ENCODE data around the gene SELENOH.

Gene SELENOH

DNA sequence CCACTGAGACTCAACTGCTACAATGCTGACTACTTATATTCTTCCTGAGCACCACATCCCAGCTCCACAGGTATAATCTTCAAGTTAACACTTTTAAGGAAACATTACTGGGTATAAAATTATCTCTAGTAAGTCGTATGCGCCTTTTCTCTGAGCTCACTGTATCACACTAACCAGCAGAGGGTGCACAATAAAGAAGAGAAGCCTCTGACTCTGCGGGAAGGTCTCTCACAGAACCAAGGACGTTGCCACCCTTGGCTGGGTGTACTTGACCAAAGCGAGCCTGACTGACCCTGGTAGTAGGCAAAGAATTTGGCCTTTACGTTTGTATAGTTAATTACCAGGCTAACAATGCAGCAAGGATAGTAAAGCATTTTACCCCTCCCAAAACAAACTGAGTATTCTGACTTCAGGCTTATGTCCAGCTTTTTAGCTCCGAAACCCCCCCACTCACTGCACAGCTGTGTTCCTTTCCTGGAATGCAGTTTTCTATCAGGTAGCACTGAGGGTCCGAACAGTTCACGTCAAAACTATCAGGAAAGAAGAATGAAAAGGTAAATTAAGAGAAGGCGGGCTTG is 10.5 kb downstream of the SELENOH start, which contains the start of gene BTBD18:
BTBD18 (minus strand) TSS at position 144 of the 578 bp plus-strand sequence. CDS start 631 bp downstream, outside the sequence.
- Histone ChIP-seq H3K4me3 (ENCODE audit: low read depth, low read length) (no peak within 1 kb of the TSS), H3K4me1 (ENCODE audit: control insufficient read depth, insufficient read depth, low read length) (peaks cover 2% of the 10 kb centered on the region), H3K27me3 (ENCODE audit: control insufficient read depth, insufficient read depth, low read length) (no peaks in the 10 kb centered on the region), H3K36me3 (ENCODE audit: control insufficient read depth, insufficient read depth, low read length) (no peaks in the 10 kb centered on the region), H3K9me3 (ENCODE audit: control insufficient read depth, insufficient read depth, low read length) (no peaks in the 10 kb centered on the region), H3K9ac (ENCODE audit: low read depth, low read length) (no peak within 1 kb of the TSS)

DNA sequence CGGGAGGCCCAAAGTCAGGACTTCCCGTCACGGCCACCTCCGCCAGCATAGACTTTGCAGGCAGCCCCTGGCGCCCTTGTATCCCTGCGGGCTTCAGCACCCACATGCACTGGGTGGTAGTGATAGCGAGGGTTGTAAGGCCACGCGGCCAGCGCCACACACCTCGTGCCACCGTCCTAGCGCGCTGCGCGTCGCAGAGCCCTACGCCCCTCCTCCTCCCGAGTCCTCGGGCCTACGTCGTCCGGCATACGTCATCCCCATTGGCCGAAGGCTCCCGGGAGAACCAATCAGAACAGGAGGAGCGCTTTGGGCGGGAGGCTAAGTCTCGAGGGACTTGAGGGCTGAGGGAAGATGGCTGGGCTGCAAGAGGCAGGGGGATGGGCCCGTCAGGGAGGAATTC is 11.7 kb downstream of the SELENOH start:
- Histone ChIP-seq H3K9me3 (ENCODE audit: control insufficient read depth, insufficient read depth, low read length) (no peaks in the 10 kb centered on the region), H3K27me3 (ENCODE audit: control insufficient read depth, insufficient read depth, low read length) (no peaks in the 10 kb centered on the region), H3K9ac (ENCODE audit: low read depth, low read length) (no peak overlapping the region), H3K4me1 (ENCODE audit: control insufficient read depth, insufficient read depth, low read length) (peaks cover 2% of the 10 kb centered on the region), H3K36me3 (ENCODE audit: control insufficient read depth, insufficient read depth, low read length) (no peaks in the 10 kb centered on the region), H3K4me3 (ENCODE audit: low read depth, low read length) (no peak overlapping the region)

DNA sequence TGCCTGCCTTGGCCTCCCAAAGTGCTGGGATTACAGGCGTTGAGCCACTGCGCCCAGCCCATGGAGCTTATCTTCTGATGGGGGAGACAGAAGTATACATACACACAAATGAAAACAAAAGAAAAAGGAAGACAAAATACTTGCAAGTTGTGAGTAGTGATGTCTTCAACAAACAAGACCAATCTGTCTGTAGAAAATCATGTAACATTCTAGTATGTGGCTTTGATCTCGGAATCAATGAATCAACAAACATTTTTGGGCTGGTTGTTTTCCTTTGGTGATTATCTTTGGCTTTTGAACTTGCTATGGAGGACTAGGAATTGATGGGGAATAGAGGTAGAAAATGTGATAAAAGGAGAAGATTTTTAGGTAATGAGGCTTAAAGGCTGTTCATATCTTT is 16.9 kb downstream of the SELENOH start:
- H3K4me3 ChIP-seq (ENCODE audit: low read depth, low read length), result no peak overlapping the region
- no peaks in the 10 kb centered on the region for H3K9me3 ChIP-seq (ENCODE audit: control insufficient read depth, insufficient read depth, low read length)
- peaks cover 2% of the 10 kb centered on the region for H3K4me1 ChIP-seq (ENCODE audit: control insufficient read depth, insufficient read depth, low read length)
- no peaks in the 10 kb centered on the region for H3K36me3 ChIP-seq (ENCODE audit: control insufficient read depth, insufficient read depth, low read length)
- no peaks in the 10 kb centered on the region for H3K27me3 ChIP-seq (ENCODE audit: control insufficient read depth, insufficient read depth, low read length)
- no peak overlapping the region for H3K9ac ChIP-seq (ENCODE audit: low read depth, low read length)

DNA sequence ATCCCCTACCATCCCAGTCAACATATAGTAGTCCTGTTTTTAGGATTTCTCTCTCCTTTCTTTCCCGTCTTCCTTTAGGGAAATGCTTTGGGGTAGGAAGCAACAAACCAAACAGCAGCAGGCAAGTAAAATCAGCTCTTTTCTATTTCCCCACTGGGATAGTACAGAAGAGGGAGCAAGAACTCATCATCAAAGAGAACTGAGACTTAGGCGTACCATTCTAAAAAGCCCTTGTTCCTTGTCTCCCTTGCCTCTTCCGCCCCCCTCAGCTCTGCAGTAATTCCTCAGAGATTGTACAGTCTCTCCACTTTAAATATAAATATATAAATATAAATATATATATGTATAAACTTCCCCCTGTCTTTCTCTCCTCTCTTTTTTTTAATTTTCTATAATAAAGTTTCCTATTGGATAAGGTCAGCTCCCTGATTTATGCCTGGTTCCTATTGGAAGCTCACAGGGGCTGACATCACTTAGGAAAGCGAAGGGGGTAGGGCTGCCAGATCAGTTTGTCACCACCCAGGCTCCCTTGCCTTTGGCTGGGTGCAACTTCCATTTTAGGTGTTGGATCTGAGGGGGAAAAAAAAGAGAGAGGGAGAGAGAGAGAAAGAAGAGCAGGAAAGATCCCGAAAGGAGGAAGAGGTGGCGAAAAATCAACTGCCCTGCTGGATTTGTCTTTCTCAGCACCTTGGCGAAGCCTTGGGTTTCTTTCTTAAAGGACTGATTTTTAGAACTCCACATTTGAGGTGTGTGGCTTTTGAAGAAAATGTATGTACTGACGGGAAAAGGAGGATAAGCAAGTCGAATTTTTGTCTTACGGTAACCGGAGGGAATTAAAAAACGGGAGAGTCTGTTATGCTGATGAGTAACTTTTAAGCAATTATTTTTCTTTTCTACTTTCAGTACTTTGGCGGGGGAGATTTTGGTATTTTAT is 20.3 kb downstream of the SELENOH start, which contains the start of gene CTNND1:
CTNND1 (plus strand) TSS at position 502 of the 934 bp plus-strand sequence. CDS start 29,677 bp downstream, outside the sequence.
- peaks cover 9% of the 10 kb centered on the region for H3K4me1 ChIP-seq (ENCODE audit: control insufficient read depth, insufficient read depth, low read length)
- peak within 1 kb of the TSS; percentile 92 for H3K4me3 ChIP-seq (ENCODE audit: low read depth, low read length)
- no peaks in the 10 kb centered on the region for H3K27me3 ChIP-seq (ENCODE audit: control insufficient read depth, insufficient read depth, low read length)
- no peaks in the 10 kb centered on the region for H3K9me3 ChIP-seq (ENCODE audit: control insufficient read depth, insufficient read depth, low read length)
- no peaks in the 10 kb centered on the region for H3K36me3 ChIP-seq (ENCODE audit: control insufficient read depth, insufficient read depth, low read length)
- peak within 1 kb of the TSS; percentile 98 for H3K9ac ChIP-seq (ENCODE audit: low read depth, low read length)

DNA sequence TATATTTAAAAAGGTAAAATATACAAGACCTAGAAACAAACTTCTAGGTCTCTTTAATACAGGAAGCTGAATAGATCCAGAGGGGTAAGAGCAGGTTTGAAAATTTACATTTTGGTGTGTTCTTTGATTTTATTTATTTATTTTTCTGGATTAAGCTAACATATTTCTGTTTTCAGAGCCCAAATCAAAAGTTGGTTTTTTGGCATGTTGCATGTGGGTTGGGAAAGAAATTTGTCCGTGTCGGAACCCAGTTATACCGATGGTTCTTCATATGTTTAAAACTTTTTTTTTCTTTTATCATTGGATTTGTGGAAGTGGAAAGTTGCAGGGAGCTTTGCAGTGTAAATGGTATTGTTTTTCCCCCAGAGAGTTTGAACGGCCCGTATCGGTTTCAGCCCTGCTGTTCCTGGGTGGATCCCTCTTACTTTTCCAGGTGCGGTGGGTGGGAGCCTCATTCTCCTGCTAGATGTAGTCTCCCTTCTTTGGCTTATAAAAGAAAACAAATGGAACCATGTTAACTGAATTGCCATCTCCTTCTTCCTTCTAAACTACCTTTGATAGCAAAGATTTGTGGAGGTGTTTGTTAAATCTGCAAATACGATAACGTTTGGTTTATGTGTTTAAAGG is 21.1 kb downstream of the SELENOH start:
- peaks cover 9% of the 10 kb centered on the region for H3K4me1 ChIP-seq (ENCODE audit: control insufficient read depth, insufficient read depth, low read length)
- peak overlapping the region; percentile 98 for H3K9ac ChIP-seq (ENCODE audit: low read depth, low read length)
- no peaks in the 10 kb centered on the region for H3K36me3 ChIP-seq (ENCODE audit: control insufficient read depth, insufficient read depth, low read length)
- peak overlapping the region; percentile 92 for H3K4me3 ChIP-seq (ENCODE audit: low read depth, low read length)
- no peaks in the 10 kb centered on the region for H3K27me3 ChIP-seq (ENCODE audit: control insufficient read depth, insufficient read depth, low read length)
- H3K9me3 ChIP-seq (ENCODE audit: control insufficient read depth, insufficient read depth, low read length), result no peaks in the 10 kb centered on the region

DNA sequence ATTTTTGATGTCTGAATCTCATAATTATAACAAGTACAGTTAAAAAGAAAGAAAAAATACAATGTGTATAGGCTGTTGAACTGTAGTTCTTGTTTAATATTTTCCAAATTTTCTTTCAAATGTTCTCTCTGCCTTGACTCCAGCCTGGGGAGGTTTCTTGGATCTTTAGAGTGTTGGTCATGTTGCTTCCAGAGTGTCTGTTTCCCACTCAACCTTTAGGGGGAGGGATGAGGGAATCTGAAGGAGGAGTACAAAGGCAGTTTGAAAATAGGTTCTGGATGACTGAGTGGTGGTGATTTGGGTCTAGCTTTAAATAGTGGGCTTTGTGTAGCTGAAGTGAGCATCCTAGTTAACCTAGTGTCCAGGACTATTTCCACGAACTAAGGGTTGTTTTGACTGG is 22.3 kb downstream of the SELENOH start:
- H3K9me3 ChIP-seq (ENCODE audit: control insufficient read depth, insufficient read depth, low read length), result no peaks in the 10 kb centered on the region
- peaks cover 9% of the 10 kb centered on the region for H3K4me1 ChIP-seq (ENCODE audit: control insufficient read depth, insufficient read depth, low read length)
- peak overlapping the region; percentile 98 for H3K9ac ChIP-seq (ENCODE audit: low read depth, low read length)
- H3K4me3 ChIP-seq (ENCODE audit: low read depth, low read length), result peak overlapping the region; percentile 92
- no peaks in the 10 kb centered on the region for H3K36me3 ChIP-seq (ENCODE audit: control insufficient read depth, insufficient read depth, low read length)
- no peaks in the 10 kb centered on the region for H3K27me3 ChIP-seq (ENCODE audit: control insufficient read depth, insufficient read depth, low read length)

DNA sequence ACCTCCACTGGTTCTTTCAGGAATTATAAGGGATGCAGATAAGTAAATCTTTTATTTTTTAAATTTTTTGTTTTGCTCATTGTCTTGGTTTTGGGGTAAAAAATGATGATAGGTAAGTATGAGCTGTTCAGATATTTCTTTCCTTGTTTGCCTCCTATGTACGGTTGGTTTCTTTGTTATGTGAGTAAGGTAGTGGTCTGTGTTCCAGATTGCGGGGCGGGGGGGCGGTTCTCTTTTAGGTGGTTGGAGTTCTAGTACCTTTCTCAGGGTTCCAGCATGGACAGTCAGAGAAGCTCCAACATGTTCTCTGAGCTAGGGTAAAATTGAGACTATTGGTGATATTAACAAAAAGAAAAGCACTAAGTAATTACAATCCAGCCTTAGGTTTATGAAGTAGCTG is 22.7 kb downstream of the SELENOH start:
- H3K4me1 ChIP-seq (ENCODE audit: control insufficient read depth, insufficient read depth, low read length), result peaks cover 9% of the 10 kb centered on the region
- peak overlapping the region; percentile 92 for H3K4me3 ChIP-seq (ENCODE audit: low read depth, low read length)
- no peaks in the 10 kb centered on the region for H3K9me3 ChIP-seq (ENCODE audit: control insufficient read depth, insufficient read depth, low read length)
- H3K36me3 ChIP-seq (ENCODE audit: control insufficient read depth, insufficient read depth, low read length), result no peaks in the 10 kb centered on the region
- H3K9ac ChIP-seq (ENCODE audit: low read depth, low read length), result peak overlapping the region; percentile 4
- H3K27me3 ChIP-seq (ENCODE audit: control insufficient read depth, insufficient read depth, low read length), result no peaks in the 10 kb centered on the region

DNA sequence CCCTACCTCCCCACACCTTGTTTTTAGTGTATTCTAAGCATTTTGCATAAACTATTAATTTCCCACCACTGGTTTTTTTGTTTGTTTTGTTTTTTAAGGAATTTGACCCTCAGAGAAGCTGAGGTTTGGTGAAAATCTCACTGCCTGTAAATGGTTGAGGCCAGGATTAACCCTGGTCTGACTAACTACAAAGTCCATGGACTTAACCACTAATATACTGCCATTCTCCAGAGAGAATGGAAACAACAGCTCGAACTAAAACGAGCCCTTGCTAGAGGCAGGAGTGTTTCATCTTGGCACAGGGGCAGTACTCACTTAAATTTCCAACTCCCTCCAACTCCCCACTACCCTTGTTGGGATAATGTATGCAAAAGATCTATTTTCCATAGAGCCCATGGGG is 23.3 kb downstream of the SELENOH start:
- peak overlapping the region; percentile 92 for H3K4me3 ChIP-seq (ENCODE audit: low read depth, low read length)
- peaks cover 9% of the 10 kb centered on the region for H3K4me1 ChIP-seq (ENCODE audit: control insufficient read depth, insufficient read depth, low read length)
- H3K36me3 ChIP-seq (ENCODE audit: control insufficient read depth, insufficient read depth, low read length), result no peaks in the 10 kb centered on the region
- no peaks in the 10 kb centered on the region for H3K27me3 ChIP-seq (ENCODE audit: control insufficient read depth, insufficient read depth, low read length)
- H3K9me3 ChIP-seq (ENCODE audit: control insufficient read depth, insufficient read depth, low read length), result no peaks in the 10 kb centered on the region
- peak overlapping the region; percentile 4 for H3K9ac ChIP-seq (ENCODE audit: low read depth, low read length)

DNA sequence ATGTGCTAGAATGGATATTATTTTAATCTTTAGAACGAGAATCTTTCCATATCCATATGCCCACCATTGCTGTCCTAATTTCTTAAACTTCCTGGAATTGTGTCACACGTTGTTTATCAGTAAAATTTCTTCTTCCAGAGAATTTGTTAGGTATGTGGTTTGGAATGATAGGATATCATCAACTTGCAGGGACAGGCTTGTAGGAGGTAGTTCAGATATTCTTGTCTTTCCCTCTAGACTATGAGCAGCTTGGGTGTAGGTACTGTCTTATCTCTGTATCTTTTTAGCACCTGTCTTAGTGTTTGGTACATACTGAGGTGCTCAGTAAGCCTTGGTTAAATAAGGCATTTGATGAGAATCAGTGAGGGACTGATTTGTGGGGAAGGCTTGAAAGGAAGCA is 23.7 kb downstream of the SELENOH start:
- peak overlapping the region; percentile 92 for H3K4me3 ChIP-seq (ENCODE audit: low read depth, low read length)

DNA sequence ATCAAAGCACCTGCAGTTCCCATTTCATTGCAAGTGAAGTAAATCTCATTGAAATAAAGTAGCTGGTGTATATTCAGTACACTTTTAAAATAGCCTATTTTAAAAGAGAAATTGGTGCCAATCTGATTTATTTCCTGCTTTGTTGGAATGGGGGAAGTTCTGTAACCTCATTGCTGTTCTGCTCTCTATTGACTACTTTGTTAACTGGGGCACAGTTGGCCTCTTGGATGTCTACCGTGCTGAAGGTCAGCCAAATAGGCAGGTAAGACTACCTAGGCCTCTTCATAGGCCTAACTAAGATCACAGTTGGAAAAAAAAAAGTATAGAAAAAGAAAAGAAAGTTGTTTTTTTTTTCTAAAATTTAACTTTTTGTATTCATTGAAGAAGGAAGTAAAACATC is 29.5 kb downstream of the SELENOH start:
- Histone ChIP-seq H3K4me1 (ENCODE audit: control insufficient read depth, insufficient read depth, low read length) (peaks cover 15% of the 10 kb centered on the region), H3K27me3 (ENCODE audit: control insufficient read depth, insufficient read depth, low read length) (no peaks in the 10 kb centered on the region), H3K9me3 (ENCODE audit: control insufficient read depth, insufficient read depth, low read length) (no peaks in the 10 kb centered on the region), H3K36me3 (ENCODE audit: control insufficient read depth, insufficient read depth, low read length) (no peaks in the 10 kb centered on the region), H3K9ac (ENCODE audit: low read depth, low read length) (no peak overlapping the region), H3K4me3 (ENCODE audit: low read depth, low read length) (no peak overlapping the region)

More for the DNA sequence above, 23.7 kb downstream of the SELENOH start:
- Histone ChIP-seq H3K4me1 (ENCODE audit: control insufficient read depth, insufficient read depth, low read length) (peaks cover 9% of the 10 kb centered on the region), H3K9me3 (ENCODE audit: control insufficient read depth, insufficient read depth, low read length) (no peaks in the 10 kb centered on the region), H3K9ac (ENCODE audit: low read depth, low read length) (peak overlapping the region; percentile 4), H3K27me3 (ENCODE audit: control insufficient read depth, insufficient read depth, low read length) (no peaks in the 10 kb centered on the region), H3K36me3 (ENCODE audit: control insufficient read depth, insufficient read depth, low read length) (no peaks in the 10 kb centered on the region)

DNA sequence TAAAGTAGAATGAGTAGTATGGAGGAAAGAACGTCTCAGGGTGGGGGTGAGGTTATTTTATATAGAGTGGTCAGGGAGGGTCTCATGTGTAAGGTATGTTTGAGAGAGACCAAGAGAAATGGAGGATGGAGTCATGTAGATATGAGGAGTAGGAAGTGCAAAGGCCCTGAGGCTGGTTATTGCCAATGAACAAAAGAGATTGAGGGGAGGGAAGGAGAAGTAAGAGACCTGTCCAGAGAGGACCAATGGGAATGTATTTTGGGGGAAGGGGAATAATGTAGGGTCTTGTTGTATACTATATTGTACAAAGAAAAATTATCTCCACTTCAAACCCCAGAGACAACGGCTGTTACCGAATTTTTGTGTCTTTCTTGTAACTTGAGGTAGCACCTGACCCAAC is 30.1 kb downstream of the SELENOH start:
- Histone ChIP-seq H3K4me1 (ENCODE audit: control insufficient read depth, insufficient read depth, low read length) (peaks cover 21% of the 10 kb centered on the region), H3K36me3 (ENCODE audit: control insufficient read depth, insufficient read depth, low read length) (no peaks in the 10 kb centered on the region), H3K27me3 (ENCODE audit: control insufficient read depth, insufficient read depth, low read length) (no peaks in the 10 kb centered on the region), H3K9ac (ENCODE audit: low read depth, low read length) (no peak overlapping the region), H3K9me3 (ENCODE audit: control insufficient read depth, insufficient read depth, low read length) (no peaks in the 10 kb centered on the region), H3K4me3 (ENCODE audit: low read depth, low read length) (no peak overlapping the region)
